ENCODE measurements around the gene EPN3.
A peak's percentile ranks its signal among the peaks of the same experiment; 100 is the strongest.

EPN3 gene

GRCh38 chr17:50532452-50533024 lies at the start of gene EPN3:
Gene EPN3, plus strand, starts transcription at chr17:50532735. Its CDS starts 3,822 bp downstream, at chr17:50536557.
- no peak for DNase-seq

GRCh38 chr17:50483266-50483665 lies 49.3 kb upstream of the EPN3 start:
- no peak for DNase-seq

- no peak for DNase-seq
Observed at GRCh38 chr17:50484386-50485155, 48.0 kb upstream of the EPN3 start.

GRCh38 chr17:50487213-50488096 lies 45.1 kb upstream of the EPN3 start:
- no peak for DNase-seq

- DNase-seq, result no peak
Observed at GRCh38 chr17:50488880-50489279, 43.7 kb upstream of the EPN3 start.

GRCh38 chr17:50491505-50491904 lies 41.0 kb upstream of the EPN3 start:
- DNase-seq, result no peak

GRCh38 chr17:50492214-50492613 lies 40.3 kb upstream of the EPN3 start:
- DNase-seq, result no peak

- DNase-seq, result no peak
Observed at GRCh38 chr17:50493744-50494143, 38.8 kb upstream of the EPN3 start.

- no peak for DNase-seq
Observed at GRCh38 chr17:50495217-50495823, 37.2 kb upstream of the EPN3 start.

GRCh38 chr17:50495918-50496317 lies 36.6 kb upstream of the EPN3 start:
- no peak for DNase-seq

- no peak for DNase-seq
Observed at GRCh38 chr17:50498021-50498874, 34.3 kb upstream of the EPN3 start.

- no peak for DNase-seq
Observed at GRCh38 chr17:50499270-50499669, 33.3 kb upstream of the EPN3 start.

GRCh38 chr17:50499721-50500120 lies 32.8 kb upstream of the EPN3 start:
- DNase-seq, result no peak

- no peak for DNase-seq
Observed at GRCh38 chr17:50501054-50501453, 31.5 kb upstream of the EPN3 start.

- no peak for DNase-seq
Observed at GRCh38 chr17:50502301-50502990, 30.1 kb upstream of the EPN3 start.

GRCh38 chr17:50505591-50506130 lies 26.9 kb upstream of the EPN3 start:
- no peak for DNase-seq

- DNase-seq, result no peak
Observed at GRCh38 chr17:50506298-50506697, 26.2 kb upstream of the EPN3 start.

- peak; percentile 70 for DNase-seq
Observed at GRCh38 chr17:50507871-50508572, 24.5 kb upstream of the EPN3 start, which contains the start of gene MYCBPAP. Gene MYCBPAP, plus strand, starts transcription at chr17:50508439. Its CDS starts 236 bp downstream, at chr17:50508675.

- no peak for DNase-seq
Observed at GRCh38 chr17:50508573-50509460, 23.7 kb upstream of the EPN3 start.

All from midbrain (tissue), 1 donor.